Nephron progenitor cell (in vitro differentiated cells): ENCODE measurements around the gene MAN1B1.

ENCODE experiments used
- DNase-seq: peaks from one replicate; pipeline ENCODE4 v3.0.0; 2021
- H3K27ac Mint-ChIP-seq: 2 replicates; pipeline ENCODE4 v1.8.0; 2021; ENCODE audit warnings: mild to moderate bottlenecking, moderate library complexity, mixed read lengths
- H3K27me3 Mint-ChIP-seq: 2 replicates; pipeline ENCODE4 v1.8.0; 2021; ENCODE audit warnings: mild to moderate bottlenecking, low read depth, mixed read lengths; ENCODE audit not compliant: poor library complexity
- H3K36me3 Mint-ChIP-seq: 2 replicates; pipeline ENCODE4 v1.8.0; 2021; ENCODE audit warnings: low read depth, mixed read lengths
- H3K4me1 Mint-ChIP-seq: 2 replicates; pipeline ENCODE4 v1.8.0; 2021; ENCODE audit warnings: mixed read lengths
- H3K4me3 Mint-ChIP-seq: 2 replicates; pipeline ENCODE4 v1.8.0; 2021; ENCODE audit warnings: mild to moderate bottlenecking, moderate library complexity, mixed read lengths
- H3K9me3 Mint-ChIP-seq: 2 replicates; pipeline ENCODE4 v1.8.0; 2021; ENCODE audit warnings: mild to moderate bottlenecking, moderate library complexity, mixed read lengths
- TF ChIP-seq, protein P1 (sequence below): fragments of 200-600 bp; sonication (generic); IDR thresholded peaks from 2 replicates; pipeline ENCODE4 v1.5.0; 2021; ENCODE audit warnings: antibody characterized with exemption

MAN1B1 gene

GRCh38 chr9:137138058-137138721 lies 51.4 kb downstream of the MAN1B1 start:
- no peaks in the 10 kb centered on the region for H3K4me1 Mint-ChIP-seq
- TF ChIP-seq, protein P1, sequence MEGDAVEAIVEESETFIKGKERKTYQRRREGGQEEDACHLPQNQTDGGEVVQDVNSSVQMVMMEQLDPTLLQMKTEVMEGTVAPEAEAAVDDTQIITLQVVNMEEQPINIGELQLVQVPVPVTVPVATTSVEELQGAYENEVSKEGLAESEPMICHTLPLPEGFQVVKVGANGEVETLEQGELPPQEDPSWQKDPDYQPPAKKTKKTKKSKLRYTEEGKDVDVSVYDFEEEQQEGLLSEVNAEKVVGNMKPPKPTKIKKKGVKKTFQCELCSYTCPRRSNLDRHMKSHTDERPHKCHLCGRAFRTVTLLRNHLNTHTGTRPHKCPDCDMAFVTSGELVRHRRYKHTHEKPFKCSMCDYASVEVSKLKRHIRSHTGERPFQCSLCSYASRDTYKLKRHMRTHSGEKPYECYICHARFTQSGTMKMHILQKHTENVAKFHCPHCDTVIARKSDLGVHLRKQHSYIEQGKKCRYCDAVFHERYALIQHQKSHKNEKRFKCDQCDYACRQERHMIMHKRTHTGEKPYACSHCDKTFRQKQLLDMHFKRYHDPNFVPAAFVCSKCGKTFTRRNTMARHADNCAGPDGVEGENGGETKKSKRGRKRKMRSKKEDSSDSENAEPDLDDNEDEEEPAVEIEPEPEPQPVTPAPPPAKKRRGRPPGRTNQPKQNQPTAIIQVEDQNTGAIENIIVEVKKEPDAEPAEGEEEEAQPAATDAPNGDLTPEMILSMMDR = no peak
- H3K4me3 Mint-ChIP-seq = no peak overlapping the region
- peaks cover 1% of the 10 kb centered on the region for H3K9me3 Mint-ChIP-seq
- peaks cover 98% of the 10 kb centered on the region for H3K27me3 Mint-ChIP-seq
- H3K27ac Mint-ChIP-seq = no peak overlapping the region
- no peaks in the 10 kb centered on the region for H3K36me3 Mint-ChIP-seq
- DNase-seq = no peak

GRCh38 chr9:137138722-137139467 lies 52.1 kb downstream of the MAN1B1 start, which contains the start of gene GRIN1:
TSS of gene GRIN1 (plus strand) at chr9:137139154. CDS start at chr9:137139487, 333 bp downstream.
- no peak within 1 kb of the TSS for H3K4me3 Mint-ChIP-seq

GRCh38 chr9:137139468-137140150 lies 52.8 kb downstream of the MAN1B1 start:
- peaks cover 98% of the 10 kb centered on the region for H3K27me3 Mint-ChIP-seq
- H3K27ac Mint-ChIP-seq = no peak overlapping the region
- TF ChIP-seq, protein P1 = no peak
- no peaks in the 10 kb centered on the region for H3K4me1 Mint-ChIP-seq
- no peaks in the 10 kb centered on the region for H3K36me3 Mint-ChIP-seq
- H3K4me3 Mint-ChIP-seq = no peak overlapping the region
- no peak for DNase-seq
- no peaks in the 10 kb centered on the region for H3K9me3 Mint-ChIP-seq

More at GRCh38 chr9:137138722-137139467, 52.1 kb downstream of the MAN1B1 start, which contains the start of gene GRIN1:
- Mint-ChIP-seq H3K27ac (no peak within 1 kb of the TSS), H3K36me3 (no peaks in the 10 kb centered on the region), H3K27me3 (peaks cover 98% of the 10 kb centered on the region), H3K9me3 (no peaks in the 10 kb centered on the region), H3K4me1 (no peaks in the 10 kb centered on the region)
- peak; percentile 88 for DNase-seq
- TF ChIP-seq, protein P1 = no peak

GRCh38 chr9:137140151-137141012 lies 53.6 kb downstream of the MAN1B1 start:
- no peaks in the 10 kb centered on the region for H3K9me3 Mint-ChIP-seq
- TF ChIP-seq, protein P1 = no peak
- H3K27ac Mint-ChIP-seq = no peak overlapping the region
- DNase-seq = no peak
- no peaks in the 10 kb centered on the region for H3K4me1 Mint-ChIP-seq
- no peak overlapping the region for H3K4me3 Mint-ChIP-seq
- H3K27me3 Mint-ChIP-seq = peaks cover 90% of the 10 kb centered on the region
- no peaks in the 10 kb centered on the region for H3K36me3 Mint-ChIP-seq

DNA sequence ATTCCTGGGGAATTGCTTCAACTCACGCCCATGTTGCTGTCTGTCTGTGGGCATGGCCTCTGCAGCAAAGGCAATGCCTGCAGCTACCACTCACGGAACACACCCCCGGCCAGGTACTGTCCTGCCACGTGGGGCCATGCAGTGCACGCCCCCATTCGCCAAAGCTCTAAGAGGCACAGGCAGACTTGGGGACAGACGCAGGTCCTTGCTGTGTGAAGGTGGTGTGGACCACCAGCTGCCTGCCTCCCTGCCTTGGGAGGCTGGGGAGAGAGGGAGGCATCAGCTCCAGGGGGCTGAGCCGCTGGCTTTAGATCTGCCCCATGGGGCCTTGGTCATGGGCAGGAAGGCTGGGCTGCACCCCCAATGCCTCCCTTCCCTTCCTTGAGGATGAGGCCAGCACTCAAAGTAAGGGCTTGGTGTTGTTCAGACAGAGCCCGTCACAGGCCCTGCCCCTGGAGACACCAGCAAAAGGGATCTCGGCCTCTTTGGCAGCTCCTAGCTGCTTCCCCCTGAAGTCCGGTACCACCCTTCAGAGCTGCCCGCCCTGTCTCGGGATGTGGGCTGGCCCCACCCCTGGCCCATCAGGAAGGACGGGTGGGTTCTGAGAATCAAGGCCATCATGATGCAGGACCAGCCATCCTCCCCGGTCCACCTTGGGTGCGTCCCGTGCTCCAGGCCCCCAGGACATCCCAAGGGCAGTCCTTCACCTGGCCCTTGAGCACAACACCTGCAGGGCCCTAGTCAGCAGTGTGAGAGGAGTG lies 54.4 kb downstream of the MAN1B1 start:
- Mint-ChIP-seq H3K36me3 (no peaks in the 10 kb centered on the region), H3K4me3 (no peak overlapping the region), H3K4me1 (no peaks in the 10 kb centered on the region), H3K9me3 (no peaks in the 10 kb centered on the region), H3K27ac (no peak overlapping the region), H3K27me3 (peaks cover 89% of the 10 kb centered on the region)
- no peak for DNase-seq
- TF ChIP-seq, protein P1 = no peak
